ENCODE results near the gene ADAMTS12. TPM values are rescaled to one million over a fixed set of nuclear protein-coding genes. Genes with fewer than 3 reads are reported as not detected.

Gene ADAMTS12
- polyA plus RNA-seq, 1 of the 3 experiments (the other 2 are of a cell fraction): 2.5 TPM

DNA sequence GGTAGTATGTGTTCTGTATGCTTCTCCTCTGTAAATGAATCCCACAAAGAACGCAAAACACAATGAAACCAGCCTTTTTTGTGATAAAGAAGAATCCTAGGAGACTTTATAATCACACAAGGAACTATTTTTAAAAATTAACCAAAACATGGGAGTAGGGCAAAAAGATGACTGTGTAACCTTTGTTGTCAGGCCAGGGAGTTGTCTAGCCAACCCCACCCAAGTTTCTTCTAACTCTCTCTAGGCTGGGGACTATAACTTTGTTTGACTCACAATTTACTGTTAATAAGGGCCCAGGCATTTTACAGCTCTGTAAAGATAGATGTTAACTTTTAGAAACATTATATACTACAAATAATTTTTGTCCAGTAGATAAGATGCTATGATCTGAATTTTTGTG is 176.1 kb downstream of the ADAMTS12 start:
- no peaks in the 10 kb centered on the region for H3K4me1 ChIP-seq (ENCODE audit: control insufficient read depth in 1 of 2, insufficient read depth in 2 of 2, low read depth in 1 of 2, low read length in 1 of 2)
- ChIA-PET CTCF (no interaction called here), POLR2A (no interaction called here)
- no peaks in the 10 kb centered on the region for H4K20me1 ChIP-seq (ENCODE audit: insufficient read depth)
- DNase-seq: no peak
- no peaks in the 10 kb centered on the region for H3K9me2 ChIP-seq
- no peak overlapping the region for H3K27ac ChIP-seq (ENCODE audit: low read depth in 2 of 2, low read length in 1 of 2)
- H3F3A ChIP-seq (replicated peaks; ENCODE audit: insufficient read depth): no peaks in the 10 kb centered on the region
- H3K27me3 ChIP-seq (ENCODE audit: insufficient read depth): no peaks in the 10 kb centered on the region
- no peak overlapping the region for H3K4me2 ChIP-seq
- H3K79me2 ChIP-seq (ENCODE audit: insufficient read depth): no peaks in the 10 kb centered on the region
- TF ChIP-seq CHD2 (IDR thresholded peaks at IDR 0.05; ENCODE audit: low read length, partially characterized antibody) (no peak), RCOR1 (IDR thresholded peaks at IDR 0.05; ENCODE audit: low read length) (no peak), TCF12 (IDR thresholded peaks at IDR 0.05) (no peak), TEAD4 (IDR thresholded peaks at IDR 0.05; ENCODE audit: borderline replicate concordance, insufficient read depth) (no peak), YY1 (IDR thresholded peaks at IDR 0.05; ENCODE audit: low read depth) (no peak), FOXM1 (IDR thresholded peaks at IDR 0.05; ENCODE audit: low read depth) (no peak), RFX5 (IDR thresholded peaks at IDR 0.05; ENCODE audit: low read length) (no peak), GATA2 (CRISPR knock-in tag; IDR thresholded peaks at IDR 0.05) (no peak), MEF2A (IDR thresholded peaks at IDR 0.05; ENCODE audit: borderline replicate concordance, low read depth) (no peak), MXI1 (IDR thresholded peaks at IDR 0.05; ENCODE audit: low read depth, low read length) (no peak), FOSL2 (IDR thresholded peaks at IDR 0.05; ENCODE audit: borderline replicate concordance, low read depth) (no peak), EZH2phosphoT487 (IDR thresholded peaks at IDR 0.05; ENCODE audit: borderline replicate concordance, low read depth) (no peak)
- TF ChIP-seq, protein P1, sequence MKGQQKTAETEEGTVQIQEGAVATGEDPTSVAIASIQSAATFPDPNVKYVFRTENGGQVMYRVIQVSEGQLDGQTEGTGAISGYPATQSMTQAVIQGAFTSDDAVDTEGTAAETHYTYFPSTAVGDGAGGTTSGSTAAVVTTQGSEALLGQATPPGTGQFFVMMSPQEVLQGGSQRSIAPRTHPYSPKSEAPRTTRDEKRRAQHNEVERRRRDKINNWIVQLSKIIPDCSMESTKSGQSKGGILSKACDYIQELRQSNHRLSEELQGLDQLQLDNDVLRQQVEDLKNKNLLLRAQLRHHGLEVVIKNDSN (IDR thresholded peaks at IDR 0.05; ENCODE audit: borderline replicate concordance, low read depth): no peak
- TF ChIP-seq, protein P2, sequence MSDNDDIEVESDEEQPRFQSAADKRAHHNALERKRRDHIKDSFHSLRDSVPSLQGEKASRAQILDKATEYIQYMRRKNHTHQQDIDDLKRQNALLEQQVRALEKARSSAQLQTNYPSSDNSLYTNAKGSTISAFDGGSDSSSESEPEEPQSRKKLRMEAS (IDR thresholded peaks at IDR 0.05; ENCODE audit: low read depth): no peak
- TF ChIP-seq, protein P3, sequence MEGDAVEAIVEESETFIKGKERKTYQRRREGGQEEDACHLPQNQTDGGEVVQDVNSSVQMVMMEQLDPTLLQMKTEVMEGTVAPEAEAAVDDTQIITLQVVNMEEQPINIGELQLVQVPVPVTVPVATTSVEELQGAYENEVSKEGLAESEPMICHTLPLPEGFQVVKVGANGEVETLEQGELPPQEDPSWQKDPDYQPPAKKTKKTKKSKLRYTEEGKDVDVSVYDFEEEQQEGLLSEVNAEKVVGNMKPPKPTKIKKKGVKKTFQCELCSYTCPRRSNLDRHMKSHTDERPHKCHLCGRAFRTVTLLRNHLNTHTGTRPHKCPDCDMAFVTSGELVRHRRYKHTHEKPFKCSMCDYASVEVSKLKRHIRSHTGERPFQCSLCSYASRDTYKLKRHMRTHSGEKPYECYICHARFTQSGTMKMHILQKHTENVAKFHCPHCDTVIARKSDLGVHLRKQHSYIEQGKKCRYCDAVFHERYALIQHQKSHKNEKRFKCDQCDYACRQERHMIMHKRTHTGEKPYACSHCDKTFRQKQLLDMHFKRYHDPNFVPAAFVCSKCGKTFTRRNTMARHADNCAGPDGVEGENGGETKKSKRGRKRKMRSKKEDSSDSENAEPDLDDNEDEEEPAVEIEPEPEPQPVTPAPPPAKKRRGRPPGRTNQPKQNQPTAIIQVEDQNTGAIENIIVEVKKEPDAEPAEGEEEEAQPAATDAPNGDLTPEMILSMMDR (IDR thresholded peaks at IDR 0.05): no peak
- TF ChIP-seq, protein P4, sequence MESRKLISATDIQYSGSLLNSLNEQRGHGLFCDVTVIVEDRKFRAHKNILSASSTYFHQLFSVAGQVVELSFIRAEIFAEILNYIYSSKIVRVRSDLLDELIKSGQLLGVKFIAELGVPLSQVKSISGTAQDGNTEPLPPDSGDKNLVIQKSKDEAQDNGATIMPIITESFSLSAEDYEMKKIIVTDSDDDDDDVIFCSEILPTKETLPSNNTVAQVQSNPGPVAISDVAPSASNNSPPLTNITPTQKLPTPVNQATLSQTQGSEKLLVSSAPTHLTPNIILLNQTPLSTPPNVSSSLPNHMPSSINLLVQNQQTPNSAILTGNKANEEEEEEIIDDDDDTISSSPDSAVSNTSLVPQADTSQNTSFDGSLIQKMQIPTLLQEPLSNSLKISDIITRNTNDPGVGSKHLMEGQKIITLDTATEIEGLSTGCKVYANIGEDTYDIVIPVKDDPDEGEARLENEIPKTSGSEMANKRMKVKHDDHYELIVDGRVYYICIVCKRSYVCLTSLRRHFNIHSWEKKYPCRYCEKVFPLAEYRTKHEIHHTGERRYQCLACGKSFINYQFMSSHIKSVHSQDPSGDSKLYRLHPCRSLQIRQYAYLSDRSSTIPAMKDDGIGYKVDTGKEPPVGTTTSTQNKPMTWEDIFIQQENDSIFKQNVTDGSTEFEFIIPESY (IDR thresholded peaks at IDR 0.05; ENCODE audit: borderline replicate concordance, low read depth): no peak
- no peak overlapping the region for H2AFZ ChIP-seq (ENCODE audit: low read depth)
- H3K4me3 ChIP-seq (ENCODE audit: low read depth in 2 of 2, low read length in 1 of 2): no peak overlapping the region
- no peaks in the 10 kb centered on the region for H3K36me3 ChIP-seq (replicated peaks in 1 of 2; ENCODE audit: control insufficient read depth in 1 of 2, insufficient read depth in 2 of 2, low read length in 1 of 2)
- no peaks in the 10 kb centered on the region for H3K9me3 ChIP-seq
- 5% methylated on average over 1 of the region's 1 CpG for WGBS (ENCODE audit: low lambda C conversion rate)
- H3K9ac ChIP-seq: no peak overlapping the region

All from SK-N-SH (cell line).